ENCODE measurements around the gene FAHD2A.
"Not testable (repeated sequence)": the region's sequence is repeated elsewhere in the genome, so short reads cannot be mapped to it uniquely, and the experiment has no call there.

FAHD2A gene

GRCh38 chr2:95442474-95443099 is 40.1 kb downstream of the FAHD2A start:
- not testable (repeated sequence) for ATAC-seq

- not testable (repeated sequence) for ATAC-seq
Observed at GRCh38 chr2:95445317-95445716, 42.8 kb downstream of the FAHD2A start.

GRCh38 chr2:95463292-95463691 is 60.8 kb downstream of the FAHD2A start:
- not testable (repeated sequence) for ATAC-seq
